Fibroblast of skin of right biceps (primary cell): ENCODE measurements around the gene RAC2.
A peak's percentile ranks its signal among the peaks of the same experiment; 100 is the strongest.
"Not testable (repeated sequence)": the region's sequence is repeated elsewhere in the genome, so short reads cannot be mapped to it uniquely, and the experiment has no call there.

Experiments used
- DNase-seq: peaks from one replicate; pipeline ENCODE4 v3.0.0-alpha.2; 2013

RAC2 gene

GRCh38 chr22:37201443-37201820 lies 42.6 kb downstream of the RAC2 start:
- not testable (repeated sequence) for DNase-seq

DNA sequence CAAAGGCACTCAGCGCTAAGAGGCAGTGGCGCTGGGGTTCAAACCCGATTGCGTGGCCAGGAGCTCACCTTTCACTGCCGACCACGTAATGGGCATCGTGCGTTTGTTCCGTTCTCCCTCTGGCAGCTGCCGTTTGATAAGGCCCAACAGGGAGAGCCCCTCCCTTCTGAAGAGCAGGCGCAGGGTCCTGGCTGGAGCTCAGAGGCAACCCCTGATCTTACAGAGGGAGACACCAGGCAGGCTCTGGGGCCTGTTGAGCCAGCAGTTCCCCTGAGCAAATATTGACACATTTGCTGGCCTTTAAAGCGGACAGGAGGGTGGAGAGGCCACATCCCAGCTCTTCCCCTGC lies 44.3 kb downstream of the RAC2 start:
- no peak for DNase-seq

DNA sequence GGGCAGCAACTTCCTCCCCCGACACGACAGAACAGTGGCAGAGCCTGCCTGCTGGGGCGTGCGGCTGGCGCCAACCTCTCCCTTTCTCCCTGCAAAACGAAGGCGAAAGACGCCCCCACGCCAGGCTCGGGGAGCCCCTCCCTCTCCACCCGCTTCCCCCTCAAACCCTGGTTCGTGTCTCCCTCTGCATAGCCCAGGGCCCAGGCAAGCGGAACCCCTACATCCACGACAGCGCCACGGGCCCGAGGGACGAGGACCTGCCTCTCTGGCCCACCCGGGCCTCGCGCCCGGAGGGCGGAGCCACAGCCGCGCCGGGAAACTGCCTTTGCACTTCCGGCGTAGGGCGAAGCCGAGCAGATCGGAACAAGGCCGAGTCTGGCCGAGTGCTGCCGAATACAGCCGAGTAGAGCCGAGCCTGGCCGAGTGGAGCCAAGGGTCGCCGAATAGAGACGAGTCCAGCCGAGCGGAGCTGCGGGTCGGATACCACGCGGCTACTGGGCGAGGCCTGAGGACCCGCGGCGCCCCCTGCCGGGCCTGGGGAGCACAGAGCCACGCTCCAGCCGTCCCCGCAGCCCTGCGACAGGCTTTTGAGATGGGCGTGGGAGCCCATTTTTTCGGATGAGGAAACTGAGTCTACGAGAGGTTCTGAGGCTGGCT lies 44.8 kb downstream of the RAC2 start:
- DNase-seq: peak; percentile 97

DNA sequence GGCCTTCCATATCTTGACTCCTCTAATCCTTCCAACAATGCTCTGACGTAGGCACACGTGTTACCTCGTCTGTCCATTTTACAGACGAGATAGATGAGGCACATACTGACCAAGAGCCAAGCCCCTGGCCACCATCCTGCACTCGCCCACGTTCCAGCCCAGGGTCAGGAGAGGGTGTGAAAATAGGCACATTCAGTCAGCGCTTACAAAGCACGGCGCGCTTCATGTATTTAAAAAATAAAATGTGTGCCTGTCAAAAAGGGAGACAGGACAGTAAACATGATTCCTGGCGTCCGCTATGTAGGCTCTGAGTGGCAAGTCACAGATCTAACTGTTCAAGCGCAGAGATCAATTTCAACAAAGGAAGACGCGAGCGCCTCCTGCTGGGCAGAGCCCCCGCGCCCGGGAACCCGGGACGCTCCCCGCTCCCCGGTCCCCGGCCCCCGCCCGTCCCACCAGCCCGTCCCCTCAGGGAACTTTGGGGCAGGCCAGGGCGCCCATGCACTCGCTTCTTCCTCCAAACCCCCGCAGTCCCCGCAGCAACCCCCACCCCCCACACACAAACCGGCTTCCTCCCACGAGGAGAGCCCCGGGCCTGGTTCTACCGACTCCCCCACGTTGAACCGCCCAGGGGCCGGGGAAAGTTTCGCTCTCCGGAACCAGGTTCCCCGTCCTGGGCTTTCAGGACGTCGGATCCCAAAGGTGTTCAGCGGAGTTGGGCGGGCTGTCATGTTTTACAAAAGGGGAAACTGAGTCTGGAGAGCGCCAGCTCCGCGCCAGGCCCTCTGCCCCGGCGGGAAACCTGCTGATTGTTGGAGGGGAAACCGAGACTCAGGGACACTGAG lies 45.6 kb downstream of the RAC2 start:
- peak; percentile 75 for DNase-seq

DNA sequence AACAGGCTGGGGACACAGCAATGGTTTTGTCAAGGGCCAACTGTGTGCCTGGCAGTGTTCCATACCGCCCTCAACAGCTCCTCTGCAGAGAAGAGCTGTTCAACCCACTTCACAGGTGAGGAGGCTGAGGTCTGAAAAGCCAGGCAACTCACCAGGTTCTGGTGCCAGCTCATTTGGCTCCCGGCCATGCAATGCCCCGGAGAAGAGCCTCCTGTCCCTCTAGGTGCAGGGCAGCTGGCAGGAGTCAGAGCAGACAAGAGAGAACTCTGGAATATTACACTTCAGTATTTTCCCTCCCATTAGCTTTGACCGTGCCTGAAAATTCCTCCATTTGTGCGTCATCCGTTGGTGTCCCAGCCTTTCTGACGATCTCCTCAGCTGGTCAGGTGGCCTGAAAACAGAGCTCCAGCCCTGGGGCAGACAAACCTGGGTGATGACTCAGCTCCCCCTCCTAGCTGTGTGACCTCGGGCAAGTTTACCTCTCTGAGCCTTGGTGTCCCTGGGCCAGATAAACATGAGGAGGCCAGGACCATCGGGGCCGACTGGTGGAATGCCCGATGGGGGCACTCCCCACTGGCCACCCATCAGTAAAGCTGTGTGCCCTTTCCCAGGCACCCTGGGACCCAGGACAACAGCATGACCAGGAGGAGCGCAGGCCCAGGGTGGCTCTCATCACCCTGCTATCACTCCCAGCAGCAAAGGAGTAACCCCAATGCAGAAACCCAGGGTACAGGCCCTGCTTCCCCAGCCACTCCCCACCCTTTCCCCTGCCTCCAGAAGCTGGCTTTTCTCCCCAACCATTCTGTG lies 46.4 kb downstream of the RAC2 start:
- DNase-seq: peak; percentile 60

GRCh38 chr22:37196539-37197450 lies 47.3 kb downstream of the RAC2 start:
- DNase-seq: peak; percentile 75

DNA sequence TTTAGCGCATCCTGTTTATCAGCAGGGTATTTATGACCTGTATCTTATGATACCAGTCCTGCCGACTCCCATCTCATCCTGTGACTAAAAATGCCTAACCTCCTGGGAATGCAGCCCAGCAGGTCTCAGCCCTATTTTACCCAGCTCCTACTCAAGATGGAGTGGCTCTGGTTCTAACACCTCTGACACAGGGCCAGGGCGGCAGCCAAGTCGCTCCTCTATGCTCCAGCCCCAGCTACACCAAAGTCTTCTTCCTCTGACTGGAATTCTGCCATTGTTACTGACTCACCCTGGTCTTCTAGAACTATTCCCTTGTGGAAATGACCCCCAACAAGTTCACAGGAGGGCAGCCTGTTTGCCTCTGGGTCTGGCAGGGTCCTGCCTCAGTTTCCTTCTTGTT lies 48.1 kb downstream of the RAC2 start:
- peak; percentile 41 for DNase-seq

DNA sequence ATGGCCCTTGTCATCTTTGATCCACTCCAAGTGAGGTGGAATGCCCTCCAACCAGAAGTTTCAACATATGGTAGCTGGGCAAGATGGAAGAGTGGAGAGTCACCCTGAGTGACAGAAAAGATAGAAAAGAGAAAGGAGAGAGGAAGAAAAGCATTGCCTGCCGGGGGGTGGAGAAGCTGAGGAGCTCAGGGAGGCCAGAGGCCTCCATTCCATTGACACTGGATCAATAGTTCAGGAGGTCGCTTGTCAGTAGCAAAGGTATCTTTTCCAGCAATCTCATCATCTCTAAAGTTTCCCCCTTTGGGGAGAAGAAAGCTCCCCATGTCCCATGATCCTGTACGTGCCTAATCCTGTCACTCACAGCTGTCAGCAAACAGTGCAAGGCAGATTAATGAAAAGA lies 49.3 kb downstream of the RAC2 start:
- no peak for DNase-seq

DNA sequence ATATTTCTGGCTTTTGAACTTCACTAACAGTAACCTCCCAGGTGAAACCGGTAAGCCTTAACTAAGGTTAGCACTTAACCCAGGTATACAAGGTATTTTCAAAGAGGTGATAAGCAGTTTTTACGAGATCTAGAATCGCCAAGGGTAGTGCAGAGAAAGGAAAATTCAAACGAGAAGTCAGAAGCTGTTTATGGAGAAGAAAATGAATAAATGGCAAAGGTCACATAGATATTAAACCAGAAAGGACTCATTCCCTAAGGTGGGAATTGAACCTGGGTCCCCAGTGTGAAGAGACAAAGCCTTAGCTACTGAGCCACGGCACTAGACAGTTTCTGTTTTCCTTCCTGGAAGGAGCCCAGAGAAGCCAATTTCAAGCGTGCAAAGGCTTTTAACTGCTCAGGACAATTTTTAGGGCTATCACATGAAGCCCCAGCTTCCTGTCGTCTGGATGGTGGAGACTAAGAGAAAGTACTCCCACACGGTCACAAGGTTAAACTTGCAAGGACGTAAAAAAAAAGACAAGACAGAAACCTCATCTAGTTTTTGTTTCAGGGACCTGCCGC lies 50.4 kb downstream of the RAC2 start:
- DNase-seq: peak; percentile 48

- no peak for DNase-seq
Observed at GRCh38 chr22:37192741-37193140, 51.3 kb downstream of the RAC2 start.

- DNase-seq: no peak
Observed at GRCh38 chr22:37192204-37192603, 51.9 kb downstream of the RAC2 start.

GRCh38 chr22:37190262-37190780 lies 53.7 kb downstream of the RAC2 start:
- DNase-seq: no peak

GRCh38 chr22:37188901-37189466 lies 55.1 kb downstream of the RAC2 start:
- peak; percentile 68 for DNase-seq

GRCh38 chr22:37187891-37188761 lies 55.9 kb downstream of the RAC2 start, which contains the start of gene C1QTNF6:
Gene C1QTNF6, minus strand, starts transcription at chr22:37188247. Its CDS starts 34 bp downstream, at chr22:37188213.
- DNase-seq: peak; percentile 74

DNA sequence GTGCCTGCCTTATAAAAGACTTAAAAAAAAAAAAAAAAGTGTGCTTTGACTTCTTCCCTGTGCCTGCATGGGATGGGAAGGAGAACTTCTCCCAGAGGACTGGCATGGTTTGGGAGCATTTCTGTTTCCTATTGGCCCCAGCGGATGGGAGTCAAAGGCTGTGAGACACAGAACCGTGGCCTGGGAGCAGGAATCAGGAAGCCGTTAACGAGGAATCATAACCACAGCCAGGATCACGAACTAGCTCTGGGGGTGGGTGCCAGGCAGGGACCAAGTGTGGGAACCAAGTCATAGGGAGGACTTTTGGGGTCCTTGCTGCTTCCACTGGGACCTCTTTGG lies 56.5 kb downstream of the RAC2 start:
- DNase-seq: peak; percentile 79

DNA sequence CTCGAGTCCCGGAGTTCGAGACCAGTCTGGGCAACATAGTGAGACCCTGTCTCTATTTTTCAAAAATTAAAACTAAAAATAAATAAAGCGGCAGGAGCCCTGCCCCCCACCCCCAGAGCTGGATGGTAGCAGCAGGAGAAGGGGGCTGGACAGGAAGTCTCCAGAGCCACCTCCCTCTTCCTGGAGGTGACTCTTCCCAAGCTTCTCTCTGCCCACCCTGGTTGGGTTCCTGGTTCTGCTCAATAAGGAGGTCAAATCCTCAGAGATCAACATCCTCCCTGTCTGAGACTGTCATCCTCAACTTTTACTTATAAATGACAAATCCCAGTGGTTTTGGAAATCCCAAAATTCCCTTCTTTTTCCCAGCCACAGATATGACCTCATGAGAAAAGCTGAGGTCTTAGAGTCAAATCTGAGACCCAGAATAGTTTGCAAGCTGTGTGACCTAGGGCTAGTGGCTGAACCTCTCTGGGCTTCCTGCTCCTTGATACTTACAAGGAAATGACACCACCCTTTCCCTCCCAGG lies 57.0 kb downstream of the RAC2 start:
- DNase-seq: peak; percentile 47

- peak; percentile 87 for DNase-seq
Observed at GRCh38 chr22:37186228-37186996, 57.7 kb downstream of the RAC2 start.

DNA sequence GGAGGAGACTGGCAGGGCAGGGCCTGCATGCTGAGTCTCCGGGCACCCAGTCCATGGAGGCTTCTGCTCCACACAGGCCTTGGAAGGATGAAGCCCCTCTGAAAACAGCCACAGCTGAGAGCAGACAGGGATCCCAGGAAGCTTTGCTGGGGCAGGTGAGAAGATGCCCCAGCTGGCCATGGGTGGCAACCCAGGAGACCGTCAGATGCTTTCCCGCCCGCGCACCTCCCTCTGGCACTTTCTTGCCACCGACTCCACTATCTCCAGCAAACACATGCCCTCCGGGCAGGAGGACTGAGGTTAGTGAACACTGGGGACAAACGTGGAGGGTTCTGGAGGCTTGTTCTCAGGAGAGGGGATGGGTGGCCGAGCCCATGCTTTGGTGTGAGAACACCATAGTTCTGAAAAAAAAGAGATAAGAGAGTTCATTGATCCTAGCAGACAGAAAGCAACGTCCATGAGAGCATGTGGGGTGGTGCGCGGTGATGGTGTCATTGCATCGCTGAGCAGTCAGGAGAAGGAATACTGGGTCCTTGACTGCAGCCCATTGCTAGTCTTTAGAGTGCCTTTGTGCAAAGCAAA lies 58.3 kb downstream of the RAC2 start:
- DNase-seq: no peak
